Lung (tissue), 12 donors: ENCODE measurements around the gene ANK3. TPM values are rescaled to one million over a fixed set of nuclear protein-coding genes. Genes with fewer than 3 reads are reported as not detected.

Experiments used
- ATAC-seq: fragments of 200-7000 bp; cut with Tn5 transposase; one replicate; pipeline ENCODE4 v1.9.1; 2020; ENCODE audit warnings: moderate number of reproducible peaks; ENCODE audit not compliant: insufficient read depth, low FRiP score
- DNase-seq, 3 donors: peaks; one replicate each; pipeline ENCODE4 v3.0.0-alpha.2; 2013 to 2017
- H3K27ac ChIP-seq, 2 donors: one replicate each; pipeline ENCODE4 v1.5.1; 2013; ENCODE audit warnings: mild to moderate bottlenecking in 2 of 2, moderate library complexity in 2 of 2, control low read depth in 1 of 2, inconsistent platforms in 1 of 2, low read depth in 1 of 2, low read length in 1 of 2
- H3K27me3 ChIP-seq, 3 donors: one replicate each; pipeline ENCODE4 v1.5.1; 2013; ENCODE audit warnings: low read length in 2 of 3; ENCODE audit not compliant: control insufficient read depth in 3 of 3, insufficient read depth in 3 of 3
- H3K36me3 ChIP-seq, 4 donors: one replicate each; pipeline ENCODE4 v1.5.1; 2013; ENCODE audit warnings: low read length in 4 of 4, mild to moderate bottlenecking in 1 of 4, moderate library complexity in 1 of 4; ENCODE audit not compliant: control insufficient read depth in 4 of 4, insufficient read depth in 4 of 4
- H3K4me1 ChIP-seq, 5 donors: one replicate each; pipeline ENCODE4 v1.5.1; 2013; ENCODE audit warnings: low read length in 5 of 5, mild to moderate bottlenecking in 2 of 5, moderate library complexity in 1 of 5; ENCODE audit not compliant: control insufficient read depth in 5 of 5, insufficient read depth in 5 of 5
- H3K4me3 ChIP-seq: one replicate; pipeline ENCODE4 v1.5.1; 2013; ENCODE audit warnings: mild to moderate bottlenecking, control low read depth, moderate library complexity
- H3K9ac ChIP-seq, 2 donors: one replicate each; pipeline ENCODE4 v1.5.1; 2013; ENCODE audit warnings: low read length in 2 of 2, control low read depth in 1 of 2; ENCODE audit not compliant: insufficient read depth in 1 of 2
- H3K9me3 ChIP-seq, 4 donors: one replicate each; pipeline ENCODE4 v1.5.1; 2013; ENCODE audit warnings: low read length in 3 of 4, mild to moderate bottlenecking in 1 of 4, moderate library complexity in 1 of 4; ENCODE audit not compliant: control insufficient read depth in 4 of 4, insufficient read depth in 3 of 4
- CTCF ChIP-seq: IDR thresholded peaks from 2 replicates; pipeline ENCODE4 v1.5.1; 2012; ENCODE audit warnings: mild to moderate bottlenecking; ENCODE audit errors: control extremely low read depth, extremely low read depth
- WGBS, 2 donors: extraction: QIAGEN DNeasy Blood & Tissue Kit; methylation state at CpG; one replicate each; pipeline ENCODE4 v1.1.7; 2013; 5-methylcytosine and 5-hydroxymethylcytosine counted together
- polyA plus RNA-seq, 2 donors: library from polyadenylated mRNA; stranded (reverse); fragments of 200-250 nt; gene quantifications; one replicate each; pipeline ENCODE4 v1.2.1, GENCODE V29; 2013
- total RNA-seq, 2 donors: library from RNA; depleted of rRNA in 1 of 2; stranded (reverse); fragments of >200 nt in 1 of 2; gene quantifications; one replicate each; pipeline ENCODE4 v1.2.1, GENCODE V29; 2014 to 2021
- donor health status: control.
- donor health status: control.
- donor health status: Bipolar disorder and iron deficiency.
- donor health status: healthy.
- donor health status: DM: yes; HTN: yes; CAD: no.

Gene ANK3
- total and polyA plus RNA-seq, 4 donors = 10.4 to 96.0 (median 46.4) TPM

GRCh38 chr10:60135020-60135419, 254.7 kb downstream of the ANK3 start:
- ATAC-seq (no peak), DNase-seq (no peak)
- Histone ChIP-seq H3K36me3 (peaks cover 0 to 11% (median 0%) of the 10 kb centered on the region in 4 donors), H3K27me3 (no peaks in the 10 kb centered on the region), H3K4me1 (peaks cover 0 to 11% (median 0%) of the 10 kb centered on the region in 5 donors), H3K9ac (no peak overlapping the region), H3K4me3 (no peak overlapping the region), H3K9me3 (no peaks in the 10 kb centered on the region), H3K27ac (no peak overlapping the region)
- no peak for TF ChIP-seq CTCF
- WGBS, 2 donors = 85 to 91% methylated on average over 3 of the region's 3 CpGs

- Histone ChIP-seq H3K4me1 (peaks cover 0 to 7% (median 0%) of the 10 kb centered on the region in 5 donors), H3K27ac (no peak overlapping the region), H3K36me3 (peaks cover 0 to 11% (median 0%) of the 10 kb centered on the region in 4 donors), H3K9me3 (no peaks in the 10 kb centered on the region), H3K27me3 (no peaks in the 10 kb centered on the region), H3K9ac (no peak overlapping the region), H3K4me3 (no peak overlapping the region)
- WGBS, 2 donors = 94 to 98% methylated on average over 1 of the region's 1 CpG
- DNase-seq (no peak), ATAC-seq (no peak)
- no peak for TF ChIP-seq CTCF
Observed at GRCh38 chr10:60134548-60134947, 255.1 kb downstream of the ANK3 start.

GRCh38 chr10:60130130-60130579, 259.5 kb downstream of the ANK3 start:
- TF ChIP-seq CTCF = no peak
- peaks cover 0 to 16% (median 0%) of the 10 kb centered on the region in 4 donors for H3K36me3 ChIP-seq
- 53 to 89% methylated on average over 1 of the region's 1 CpG for WGBS, 2 donors
- no peaks in the 10 kb centered on the region for H3K27me3 ChIP-seq
- DNase-seq (no peak), ATAC-seq (peak; percentile 23)
- H3K9me3 ChIP-seq = no peaks in the 10 kb centered on the region
- no peak overlapping the region for H3K27ac ChIP-seq
- no peak overlapping the region for H3K4me3 ChIP-seq
- no peak overlapping the region for H3K9ac ChIP-seq
- peaks cover 0 to 5% (median 0%) of the 10 kb centered on the region in 5 donors for H3K4me1 ChIP-seq

- ATAC-seq (no peak), DNase-seq (no peak)
- Histone ChIP-seq H3K9ac (no peak overlapping the region), H3K9me3 (no peaks in the 10 kb centered on the region), H3K27ac (no peak overlapping the region), H3K27me3 (no peaks in the 10 kb centered on the region), H3K36me3 (peaks cover 0 to 5% (median 0%) of the 10 kb centered on the region in 4 donors), H3K4me3 (no peak overlapping the region), H3K4me1 (peaks cover 0 to 15% (median 0%) of the 10 kb centered on the region in 5 donors)
- no peak for TF ChIP-seq CTCF
Observed at GRCh38 chr10:60125895-60126294, 263.8 kb downstream of the ANK3 start.
